GM21526 (cell line): Measurements from ENCODE around the gene ARHGAP28.
"Not testable (repeated sequence)": the region's sequence is repeated elsewhere in the genome, so short reads cannot be mapped to it uniquely, and the experiment has no call there.

Experiments used
- ATAC-seq: cut with Tn5 transposase; IDR thresholded peaks from one replicate; pipeline ENCODE4 v1.9.1; 2021; ENCODE audit warnings: moderate library complexity; ENCODE audit not compliant: unreplicated experiment, low FRiP score

The ARHGAP28 gene

DNA sequence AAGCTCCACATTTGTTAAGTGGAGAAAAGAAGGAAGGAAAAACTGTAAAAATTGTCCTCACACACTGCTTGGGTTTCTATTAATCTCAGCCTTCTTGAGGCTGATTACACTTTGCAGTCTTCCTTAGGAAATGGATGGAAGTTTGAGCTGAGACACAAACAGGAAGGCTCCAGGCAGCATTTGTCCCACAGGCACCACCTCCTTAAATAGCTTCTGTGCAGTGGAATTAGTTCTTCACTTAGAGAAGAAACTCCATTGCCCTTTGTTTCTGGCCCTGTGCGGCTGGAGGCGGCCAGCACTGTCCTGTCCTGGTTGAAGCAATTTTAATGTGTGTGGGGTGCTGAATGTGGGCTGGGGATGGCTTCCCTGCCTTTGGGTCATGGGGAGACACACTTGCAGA, 44.3 kb downstream of the ARHGAP28 start:
- no peak for ATAC-seq

DNA sequence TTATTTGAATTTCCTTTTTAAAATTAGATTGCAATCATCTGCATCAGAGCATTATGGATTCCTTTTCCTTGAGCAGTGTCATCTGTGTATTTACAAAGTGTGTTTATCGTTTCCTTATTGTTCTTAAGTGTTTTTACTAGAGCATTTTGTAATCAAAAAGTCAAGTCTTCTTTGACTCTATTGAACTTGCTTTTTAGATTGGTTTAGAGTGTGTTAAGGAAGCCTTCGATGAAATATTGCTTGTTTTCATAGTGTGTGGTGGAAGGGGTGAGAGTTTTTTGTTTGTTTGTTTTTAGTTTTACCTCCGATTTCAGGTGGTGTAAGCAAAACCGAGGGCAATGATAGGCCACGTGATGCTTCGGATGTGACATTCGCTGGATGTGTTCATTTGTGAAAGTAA, 45.7 kb downstream of the ARHGAP28 start:
- no peak for ATAC-seq

GRCh38 chr18:6775702-6776101, 46.2 kb downstream of the ARHGAP28 start:
- ATAC-seq: no peak

DNA sequence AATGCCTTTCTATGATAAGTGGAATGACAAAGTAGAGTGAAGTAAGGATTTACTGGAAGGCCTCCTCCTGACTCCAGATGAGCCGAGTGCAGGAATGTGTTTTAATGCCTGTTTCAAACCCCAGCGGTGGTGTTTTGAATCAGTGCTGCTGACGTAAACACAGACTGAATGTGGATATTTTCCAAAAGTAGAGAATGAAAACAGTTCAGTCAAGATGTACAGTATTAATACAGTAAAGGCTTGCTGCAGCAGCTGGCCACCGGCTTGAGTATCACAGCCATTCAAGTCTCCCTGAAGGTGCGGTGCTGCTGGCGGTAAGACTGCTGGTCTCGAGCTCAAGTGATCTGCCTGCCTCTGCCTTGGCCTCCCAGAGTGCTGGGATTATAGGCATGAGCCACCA, 46.7 kb downstream of the ARHGAP28 start:
- ATAC-seq: no peak

GRCh38 chr18:6777509-6777908, 48.0 kb downstream of the ARHGAP28 start:
- ATAC-seq: no peak

GRCh38 chr18:6778459-6779247, 49.1 kb downstream of the ARHGAP28 start:
- no peak for ATAC-seq

GRCh38 chr18:6781142-6781714, 51.7 kb downstream of the ARHGAP28 start:
- no peak for ATAC-seq

DNA sequence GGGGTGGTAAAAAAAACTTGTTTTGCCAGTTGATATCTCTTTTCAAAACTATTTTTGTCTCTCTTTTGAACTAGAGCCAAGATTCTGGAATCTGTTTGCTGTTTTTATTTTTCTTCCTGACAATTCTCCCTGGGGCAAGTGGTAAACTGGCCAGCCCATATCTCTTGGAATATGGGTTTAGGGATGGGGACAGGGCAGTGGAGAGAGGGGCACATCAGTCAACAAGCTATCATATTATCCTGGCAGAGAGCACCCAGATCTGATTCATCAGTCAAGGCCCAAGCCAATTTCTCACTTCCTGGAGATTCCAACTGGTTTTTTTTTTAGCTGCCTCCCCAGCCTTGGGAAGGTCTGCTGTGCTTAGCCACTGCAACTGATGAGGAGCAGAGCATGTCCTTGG, 52.3 kb downstream of the ARHGAP28 start:
- ATAC-seq: no peak

- ATAC-seq: no peak
Measured at GRCh38 chr18:6782861-6783260, 53.3 kb downstream of the ARHGAP28 start.

DNA sequence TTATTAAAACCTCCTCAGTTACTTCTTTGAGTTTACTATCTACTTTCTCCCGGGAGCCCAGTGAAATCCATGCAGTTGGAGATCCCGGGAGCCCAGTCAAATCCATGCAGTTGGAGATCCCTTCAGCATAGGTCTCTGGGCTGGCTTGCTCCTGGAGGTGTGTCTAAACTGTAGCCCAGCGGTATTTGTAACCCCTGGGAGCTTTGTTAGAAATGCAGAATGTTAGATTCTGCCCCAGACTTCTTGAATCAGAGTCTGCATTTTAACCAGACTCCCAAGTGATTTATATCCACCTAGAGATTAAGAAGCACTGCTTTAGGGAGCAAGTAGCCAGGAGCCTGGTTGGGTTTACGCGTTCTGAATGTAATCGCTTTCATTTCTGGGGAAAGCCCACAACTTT, 54.5 kb downstream of the ARHGAP28 start:
- ATAC-seq: no peak

DNA sequence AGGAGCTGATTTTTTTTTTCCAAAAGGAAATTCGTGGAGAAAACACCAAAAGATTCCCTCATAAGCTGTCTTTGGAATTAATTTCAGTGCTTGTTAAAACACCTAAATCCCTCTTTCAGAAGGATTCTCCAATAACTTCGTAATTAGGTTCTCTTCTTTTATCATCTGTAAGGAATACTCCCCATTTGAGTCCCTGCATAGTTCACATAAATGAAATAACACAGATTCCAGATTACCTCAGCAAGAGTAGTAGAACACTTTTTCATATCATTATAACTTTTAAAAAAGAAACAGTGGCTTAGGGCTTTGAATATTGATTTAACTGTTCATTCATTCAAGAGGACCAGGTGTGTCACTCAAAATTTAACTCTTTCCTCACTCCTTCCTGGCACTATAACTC, 55.5 kb downstream of the ARHGAP28 start:
- ATAC-seq: no peak

DNA sequence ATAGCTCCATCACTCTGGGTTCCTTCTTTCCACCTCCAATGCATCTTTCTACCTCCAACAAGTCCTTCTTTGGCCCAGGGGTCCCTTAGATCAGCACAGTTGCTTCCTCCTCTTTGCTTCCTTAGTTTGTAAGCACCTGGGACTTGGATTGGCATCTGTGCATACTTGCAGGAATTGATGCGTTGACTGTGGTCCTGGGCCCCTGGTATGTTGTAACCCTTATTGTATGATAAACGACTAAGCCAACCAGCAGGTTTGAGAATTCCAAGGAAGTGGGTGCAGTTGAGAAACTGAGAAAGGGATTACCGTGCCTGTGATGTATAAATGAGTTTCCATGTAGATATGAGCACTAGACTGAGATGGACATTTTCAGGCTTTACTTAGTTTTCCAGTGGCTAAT, 55.9 kb downstream of the ARHGAP28 start:
- ATAC-seq: no peak

DNA sequence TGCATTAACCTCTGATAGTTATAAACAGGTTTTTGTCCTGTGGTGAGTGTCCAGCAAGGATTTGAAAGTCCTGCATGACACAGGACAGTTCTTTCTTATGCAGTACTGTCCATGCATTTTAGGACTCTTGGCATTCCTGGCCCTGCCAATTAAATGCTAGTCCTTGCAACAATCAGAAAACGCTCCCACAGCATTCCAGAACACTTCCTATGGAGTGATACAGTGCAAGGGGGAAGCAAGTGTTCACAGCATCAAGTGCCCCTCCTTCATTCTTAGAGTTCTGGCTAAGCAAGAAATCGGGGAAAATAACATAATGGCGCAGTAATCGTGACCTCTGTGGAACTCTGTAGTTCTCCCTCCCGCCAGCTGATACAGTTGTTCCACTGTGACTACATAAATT, 62.9 kb downstream of the ARHGAP28 start:
- ATAC-seq: no peak

- ATAC-seq: no peak
Measured at GRCh38 chr18:6793455-6793854, 63.9 kb downstream of the ARHGAP28 start.

DNA sequence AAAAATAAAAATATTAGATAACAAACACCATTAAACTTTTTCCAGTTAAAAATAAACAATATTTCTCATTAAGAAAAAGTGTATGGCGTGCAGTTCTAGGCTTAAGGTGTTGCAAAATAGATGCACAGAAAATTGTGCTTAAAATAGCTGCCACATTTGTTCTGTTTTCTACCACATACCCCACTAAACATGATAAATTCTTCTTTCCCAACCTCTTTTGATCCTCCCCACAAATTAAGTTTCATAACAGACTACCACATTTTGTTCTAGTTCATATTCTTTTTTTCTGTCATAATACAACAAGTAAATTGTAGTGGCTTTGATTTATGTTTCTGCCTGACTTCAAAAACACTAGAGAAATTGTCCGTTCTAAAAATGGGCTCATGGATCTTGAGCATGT, 64.5 kb downstream of the ARHGAP28 start:
- ATAC-seq: no peak

DNA sequence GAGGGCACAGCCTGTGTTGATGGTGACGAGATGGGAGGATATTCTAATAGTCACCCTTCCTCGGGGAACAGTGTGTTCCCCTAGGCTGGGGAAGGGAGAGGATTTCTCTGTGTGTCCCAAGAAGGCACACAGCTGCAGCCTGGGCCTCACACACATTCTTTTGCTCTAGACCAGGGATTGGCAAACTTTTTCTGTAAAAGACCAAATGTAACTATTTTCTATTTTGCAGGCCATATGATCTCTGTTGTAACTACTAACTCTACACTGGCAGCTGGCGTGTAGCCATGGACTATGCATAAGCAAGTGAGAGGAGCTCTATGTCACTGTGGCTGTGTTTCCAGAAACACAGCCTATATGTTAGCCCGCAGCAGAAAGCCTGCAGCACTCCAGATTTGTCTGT, 65.8 kb downstream of the ARHGAP28 start:
- no peak for ATAC-seq

- ATAC-seq: no peak
Measured at GRCh38 chr18:6796511-6796910, 67.0 kb downstream of the ARHGAP28 start.

DNA sequence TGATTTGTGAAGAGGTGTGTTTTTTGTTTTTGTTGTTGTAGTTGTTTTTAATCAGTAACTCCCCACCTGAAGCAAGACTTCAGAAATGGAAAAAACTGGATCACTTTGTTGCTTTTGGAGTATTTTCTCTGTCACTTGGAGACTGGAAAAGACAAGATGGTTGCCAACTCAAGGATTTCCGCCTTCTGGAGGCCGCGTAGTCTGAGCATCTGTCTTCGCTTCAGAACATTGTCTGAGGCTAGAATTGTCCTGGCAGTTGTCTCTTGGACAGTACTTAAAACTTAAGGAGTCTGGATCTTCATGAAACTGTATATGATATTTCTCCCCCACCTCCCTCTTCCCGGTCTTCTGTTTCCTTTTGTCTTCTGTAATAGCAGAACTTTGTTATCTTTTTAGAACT, 67.7 kb downstream of the ARHGAP28 start:
- no peak for ATAC-seq

DNA sequence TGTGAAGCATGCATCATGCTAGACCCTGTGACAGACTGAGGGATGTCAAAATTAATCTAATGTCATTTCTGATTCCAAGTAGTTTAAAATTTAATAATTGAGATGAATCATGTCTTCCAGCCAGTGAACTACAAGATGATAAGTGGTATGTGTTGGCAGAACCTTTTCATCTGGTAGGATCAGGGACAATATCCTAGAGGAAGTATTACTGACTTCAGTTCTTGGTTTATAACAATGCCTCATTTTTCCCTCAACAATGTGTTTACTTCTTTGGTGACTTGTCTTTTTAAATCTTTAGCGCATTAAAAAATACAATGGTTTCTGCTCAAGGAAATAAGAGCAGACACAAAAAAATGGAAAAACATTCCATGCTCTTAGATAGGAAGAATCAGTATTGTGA, 69.4 kb downstream of the ARHGAP28 start:
- no peak for ATAC-seq

GRCh38 chr18:6800309-6800708, 70.8 kb downstream of the ARHGAP28 start:
- ATAC-seq: not testable (repeated sequence)

DNA sequence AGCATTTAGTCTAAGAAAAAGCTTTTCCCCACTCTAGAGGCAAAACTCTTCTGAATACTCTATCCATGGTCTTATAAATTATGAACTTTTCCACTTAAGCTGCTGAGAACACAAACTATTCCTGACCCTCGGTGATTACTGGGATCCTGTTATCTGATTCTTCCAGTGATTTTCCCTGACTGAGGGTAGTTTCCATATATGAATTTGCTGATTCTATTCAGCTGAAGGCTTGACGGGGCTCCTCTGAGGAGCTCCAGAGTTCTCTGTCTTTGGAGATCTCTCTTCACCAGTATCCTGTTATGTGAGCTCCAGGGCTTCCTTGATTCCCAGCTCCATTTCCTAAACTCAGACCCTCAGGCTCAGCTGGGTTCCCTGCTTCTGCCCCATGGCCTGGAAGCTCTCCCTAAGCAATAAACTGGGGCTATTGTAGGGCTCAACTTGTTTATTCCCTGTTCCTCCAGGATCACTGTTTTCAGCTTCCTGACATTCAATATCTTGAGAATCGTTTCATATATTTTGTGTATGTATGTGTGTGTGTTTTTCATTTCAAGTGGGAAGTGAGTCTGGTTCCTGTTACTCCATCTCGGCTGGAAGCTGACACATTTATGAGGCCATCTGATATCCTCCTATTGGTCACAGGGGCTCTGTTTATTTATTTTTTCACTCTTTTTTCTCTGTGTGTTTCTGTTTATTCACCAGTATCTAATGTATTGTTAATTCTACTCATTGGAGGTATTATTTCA, 78.2 kb downstream of the ARHGAP28 start:
- ATAC-seq: no peak

DNA sequence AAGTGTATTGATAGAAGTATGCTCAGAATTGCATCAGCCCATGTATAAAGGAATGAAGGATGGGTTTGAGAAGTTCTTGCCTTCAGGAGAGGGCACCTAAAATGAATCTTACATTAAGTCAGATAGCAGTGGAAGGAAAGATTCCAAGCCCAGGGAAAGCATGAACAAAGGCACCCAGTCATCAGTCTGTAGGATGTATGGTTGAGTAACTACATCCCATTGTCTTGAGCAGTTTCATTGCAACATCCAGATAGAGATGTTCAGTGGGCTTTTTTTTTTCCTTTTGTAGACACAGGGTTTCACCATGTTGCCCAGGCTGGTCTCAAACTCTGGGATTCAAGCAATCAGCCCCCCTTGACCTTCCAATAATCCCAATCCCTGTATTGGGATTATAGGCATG, 80.7 kb downstream of the ARHGAP28 start:
- ATAC-seq: no peak
